22Rv1 (cell line): Measurements from ENCODE around the gene ITPKB.

Source experiments
- ZFX ChIP-seq: fragments of 450-650 bp; IDR thresholded peaks from 2 replicates; pipeline ENCODE4 v1.6.1; 2017; ENCODE audit warnings: antibody characterized with exemption, borderline replicate concordance
- TF ChIP-seq, protein P1 (sequence below): fragments of 450-650 bp; IDR thresholded peaks from 2 replicates; pipeline ENCODE4 v1.5.1; 2017; ENCODE audit warnings: mild to moderate bottlenecking

DNA sequence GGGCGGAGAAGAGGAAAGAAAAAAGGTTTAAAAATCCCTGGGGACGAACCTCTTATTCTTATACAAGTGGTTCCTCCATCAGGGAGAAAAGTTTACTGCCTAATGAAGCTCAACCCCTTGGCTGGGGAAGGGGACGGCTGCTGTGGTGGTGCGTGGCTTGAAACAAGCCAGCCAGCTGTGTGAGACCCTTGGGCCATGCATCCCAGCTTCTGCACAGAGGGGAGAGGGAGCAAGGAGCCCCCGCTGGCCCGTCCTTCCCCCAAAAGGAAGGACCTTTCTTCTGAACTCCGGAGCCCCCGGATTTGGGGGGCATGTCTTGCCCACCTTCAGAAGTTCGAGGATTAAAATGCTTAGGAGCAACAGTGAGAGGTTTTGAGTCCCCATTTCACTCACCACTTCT, 123.2 kb downstream of the ITPKB start:
- TF ChIP-seq, protein P1, sequence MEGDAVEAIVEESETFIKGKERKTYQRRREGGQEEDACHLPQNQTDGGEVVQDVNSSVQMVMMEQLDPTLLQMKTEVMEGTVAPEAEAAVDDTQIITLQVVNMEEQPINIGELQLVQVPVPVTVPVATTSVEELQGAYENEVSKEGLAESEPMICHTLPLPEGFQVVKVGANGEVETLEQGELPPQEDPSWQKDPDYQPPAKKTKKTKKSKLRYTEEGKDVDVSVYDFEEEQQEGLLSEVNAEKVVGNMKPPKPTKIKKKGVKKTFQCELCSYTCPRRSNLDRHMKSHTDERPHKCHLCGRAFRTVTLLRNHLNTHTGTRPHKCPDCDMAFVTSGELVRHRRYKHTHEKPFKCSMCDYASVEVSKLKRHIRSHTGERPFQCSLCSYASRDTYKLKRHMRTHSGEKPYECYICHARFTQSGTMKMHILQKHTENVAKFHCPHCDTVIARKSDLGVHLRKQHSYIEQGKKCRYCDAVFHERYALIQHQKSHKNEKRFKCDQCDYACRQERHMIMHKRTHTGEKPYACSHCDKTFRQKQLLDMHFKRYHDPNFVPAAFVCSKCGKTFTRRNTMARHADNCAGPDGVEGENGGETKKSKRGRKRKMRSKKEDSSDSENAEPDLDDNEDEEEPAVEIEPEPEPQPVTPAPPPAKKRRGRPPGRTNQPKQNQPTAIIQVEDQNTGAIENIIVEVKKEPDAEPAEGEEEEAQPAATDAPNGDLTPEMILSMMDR: no peak
- no peak for TF ChIP-seq ZFX
